ENCODE results near the gene ENPP4.
"Not testable (repeated sequence)": the region's sequence is repeated elsewhere in the genome, so short reads cannot be mapped to it uniquely, and the experiment has no call there.

Gene ENPP4

DNA sequence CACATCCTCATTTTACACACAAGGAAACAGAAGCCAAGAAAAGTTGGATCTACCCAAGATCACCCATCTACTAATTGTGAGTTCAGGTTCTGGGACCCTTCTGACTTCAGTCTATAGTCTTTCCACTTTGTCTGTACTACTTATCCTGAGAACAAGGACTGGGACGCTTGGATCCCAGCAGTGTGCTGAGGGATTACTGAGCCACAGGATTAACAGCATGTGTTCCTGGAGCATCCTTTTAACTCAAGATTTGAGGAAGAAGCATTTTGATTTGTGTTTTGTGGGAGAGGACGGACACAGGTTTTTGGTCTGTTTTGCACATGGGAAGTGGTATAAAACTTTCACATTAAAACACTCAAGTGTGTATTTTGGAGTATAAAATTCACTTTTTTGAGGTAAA lies 4.4 kb downstream of the ENPP4 start:
- DNase-seq: no peak

DNA sequence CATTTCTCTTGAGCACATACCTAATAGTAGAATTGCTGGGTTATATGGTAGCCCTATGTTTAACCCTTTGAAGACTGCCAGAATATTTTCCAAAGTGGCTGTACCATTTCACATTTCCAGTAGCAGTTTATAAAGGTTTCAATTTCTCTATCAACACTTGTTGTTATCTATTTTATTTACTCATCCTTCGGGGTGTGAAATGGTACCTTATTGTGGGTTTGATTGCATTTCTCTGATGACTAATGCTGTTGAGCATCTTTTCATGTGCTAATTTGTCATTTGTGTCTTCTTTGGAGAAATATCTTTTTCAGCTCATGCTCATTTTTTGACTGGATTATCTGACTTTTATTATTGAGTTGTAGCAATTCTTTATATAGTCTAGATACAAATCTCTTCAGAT lies 5.4 kb downstream of the ENPP4 start:
- DNase-seq: no peak

DNA sequence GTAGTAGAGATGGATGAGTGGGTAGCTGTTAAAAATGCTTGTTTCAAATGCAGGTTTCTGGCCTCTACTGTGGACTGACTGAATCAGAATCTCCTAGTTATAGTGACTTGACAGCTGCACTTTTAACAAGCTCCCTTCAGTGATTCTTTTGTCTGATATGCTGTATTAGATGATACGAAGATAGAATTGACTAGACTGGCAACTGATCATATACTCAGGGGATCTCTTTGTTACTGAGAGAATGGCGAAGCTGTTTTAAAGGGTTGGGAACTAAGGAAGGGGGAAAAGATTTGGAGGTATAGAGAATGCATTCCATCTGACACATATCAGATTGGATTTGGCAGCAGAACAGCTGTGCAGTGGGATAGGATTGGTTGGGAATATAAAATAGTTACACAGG lies 7.0 kb downstream of the ENPP4 start:
- no peak for DNase-seq

- DNase-seq: no peak
These were observed 7.6 kb downstream of the ENPP4 start for GRCh38 chr6:46137387-46137786.

DNA sequence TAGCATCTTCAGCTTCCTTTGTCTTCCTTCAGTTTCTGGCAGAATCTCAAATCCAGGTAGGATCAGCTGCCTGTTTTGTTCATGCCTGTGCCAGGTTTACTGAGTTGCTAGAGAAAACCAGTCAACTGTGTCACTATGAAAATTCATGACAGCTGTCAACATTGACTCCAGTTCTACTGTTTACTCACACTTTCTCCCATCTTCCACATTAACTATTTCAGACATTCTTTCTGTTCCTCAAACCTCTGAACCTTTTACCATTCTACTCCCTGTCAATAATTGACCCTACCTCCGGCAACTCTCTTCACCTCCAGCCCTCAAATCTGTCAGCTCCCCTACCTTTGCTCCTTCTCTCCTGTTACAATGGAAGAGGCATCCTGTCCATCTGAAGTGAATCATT lies 8.5 kb downstream of the ENPP4 start:
- DNase-seq: no peak

DNA sequence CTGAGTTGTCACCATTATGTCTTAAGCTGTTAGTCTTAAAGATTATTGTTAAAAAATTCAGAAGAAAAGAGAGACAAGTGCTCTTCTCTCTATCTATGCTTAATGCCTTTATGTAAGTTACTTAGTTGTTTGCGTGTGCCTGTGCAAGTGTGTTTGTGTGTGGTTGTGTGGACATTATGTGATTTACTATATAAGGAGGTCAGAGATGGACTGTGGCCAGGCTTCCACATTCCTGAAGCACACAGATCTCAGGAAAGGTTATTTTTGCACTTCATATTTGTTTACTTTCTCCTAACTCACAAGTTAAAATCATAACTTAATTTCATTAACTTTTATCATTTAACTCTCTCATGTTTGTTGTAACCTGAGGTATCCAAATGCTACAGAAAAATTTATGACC lies 14.5 kb downstream of the ENPP4 start:
- no peak for DNase-seq

DNA sequence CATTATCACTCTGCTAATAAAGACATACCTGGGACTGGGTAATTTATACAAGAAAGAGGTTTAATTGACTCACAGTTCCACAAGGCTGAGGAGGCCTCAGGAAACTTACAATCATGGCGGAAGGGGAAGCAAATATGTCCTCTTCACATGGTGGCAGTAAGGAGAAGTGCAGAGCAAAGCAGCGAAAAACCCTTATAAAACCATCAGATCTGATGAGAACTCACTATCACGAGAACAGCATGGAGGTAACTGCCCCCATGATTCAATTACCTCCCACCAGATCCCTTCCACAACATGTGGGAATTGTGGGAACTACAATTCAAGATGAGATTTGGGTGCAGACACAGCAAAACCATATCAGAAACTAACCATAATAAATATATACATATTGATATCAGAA lies 19.3 kb downstream of the ENPP4 start:
- DNase-seq: not testable (repeated sequence)

GRCh38 chr6:46156701-46157100 lies 26.9 kb downstream of the ENPP4 start:
- no peak for DNase-seq

- no peak for DNase-seq
These were observed 29.4 kb downstream of the ENPP4 start for GRCh38 chr6:46159229-46159628.

DNA sequence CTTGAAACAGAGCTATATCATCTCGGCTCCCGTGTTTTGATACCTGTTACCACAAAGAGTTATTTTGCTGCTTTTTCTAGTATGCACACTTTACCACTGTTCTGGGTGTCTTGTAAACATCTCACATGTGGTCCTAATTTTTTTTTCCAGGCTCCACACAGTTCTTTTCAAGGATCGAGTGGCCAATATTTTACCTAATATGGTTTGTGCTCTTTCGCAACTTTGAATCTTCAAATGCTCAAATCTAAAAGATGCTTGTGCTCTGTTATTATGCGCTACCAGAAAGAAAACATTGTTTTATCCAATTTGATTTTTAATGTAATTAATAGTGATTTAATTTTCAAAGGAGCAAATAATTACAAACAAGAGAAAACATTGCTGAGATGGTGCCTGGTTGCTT lies 30.3 kb downstream of the ENPP4 start:
- no peak for DNase-seq

DNA sequence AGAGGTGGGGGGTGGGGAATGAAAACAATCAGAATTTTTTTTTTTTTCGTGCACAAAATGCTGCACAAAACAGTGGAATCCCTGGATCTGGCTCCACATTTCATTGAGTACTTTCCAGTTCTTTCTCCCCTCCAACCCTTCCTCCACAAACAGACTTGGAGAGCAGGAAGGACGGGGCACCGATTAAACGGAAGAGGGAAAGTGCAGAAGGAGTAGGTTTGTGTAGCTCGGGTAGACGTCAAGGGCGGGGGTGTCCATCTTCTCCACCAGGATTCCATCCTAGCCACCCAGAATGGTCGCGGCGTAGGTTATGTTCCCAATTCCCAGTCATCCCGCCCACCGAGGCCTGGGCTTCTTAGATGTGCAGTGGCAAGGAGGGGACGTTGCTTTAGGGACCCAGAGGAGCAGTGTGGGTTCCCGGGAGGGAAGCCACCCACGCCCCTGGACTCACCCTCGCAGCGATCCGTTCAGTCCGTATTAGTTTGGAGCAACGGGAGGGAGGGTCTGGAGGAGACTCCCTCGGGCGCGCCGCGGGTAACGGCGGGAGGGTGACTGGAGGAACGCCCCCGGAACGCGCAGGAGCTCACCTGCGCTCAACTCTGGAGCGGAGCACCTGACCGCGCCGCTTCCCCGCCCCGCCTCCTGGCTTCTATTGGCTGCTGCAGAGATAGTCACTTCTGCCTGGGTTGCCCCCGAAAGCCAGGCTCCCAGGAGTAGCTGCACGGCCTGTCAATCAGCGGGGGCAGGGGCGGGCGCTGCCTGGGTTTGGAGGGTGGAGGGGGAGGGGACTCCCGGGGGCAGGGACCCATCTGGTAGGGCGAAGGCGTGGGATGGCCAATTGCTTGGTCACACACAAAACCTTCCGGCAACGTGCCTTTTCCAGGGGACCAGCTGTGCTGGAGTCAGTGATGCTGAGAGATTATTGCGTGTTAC lies 40.8 kb downstream of the ENPP4 start, which contains the start of gene ENPP5:
Gene ENPP5 (minus strand): TSS at position 624 of the 933 bp plus-strand sequence. CDS start 2,718 bp downstream, outside the sequence.
- peak; percentile 72 for DNase-seq

DNA sequence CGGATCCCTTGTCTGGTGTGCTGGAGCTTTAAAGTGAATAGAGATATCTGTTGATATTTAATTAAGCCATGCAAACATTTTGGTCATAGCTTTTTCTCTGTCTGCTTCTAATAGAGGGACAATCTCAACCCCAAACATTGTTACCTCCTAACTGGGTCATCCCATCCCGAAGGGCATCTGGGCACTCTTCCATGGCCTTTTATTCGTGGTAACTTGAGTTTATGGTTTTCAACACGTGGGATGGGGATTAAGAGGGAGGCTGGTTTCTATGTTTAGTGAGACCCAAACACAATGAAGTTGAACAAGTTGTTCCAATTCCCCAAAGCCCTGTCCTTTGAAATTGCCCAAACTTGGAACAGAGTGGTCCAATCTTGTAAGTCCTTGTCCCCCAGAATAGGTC lies 42.4 kb downstream of the ENPP4 start:
- no peak for DNase-seq

- DNase-seq: no peak
These were observed 45.1 kb downstream of the ENPP4 start for GRCh38 chr6:46174904-46175303.

GRCh38 chr6:46175446-46175845 lies 45.7 kb downstream of the ENPP4 start:
- no peak for DNase-seq

DNA sequence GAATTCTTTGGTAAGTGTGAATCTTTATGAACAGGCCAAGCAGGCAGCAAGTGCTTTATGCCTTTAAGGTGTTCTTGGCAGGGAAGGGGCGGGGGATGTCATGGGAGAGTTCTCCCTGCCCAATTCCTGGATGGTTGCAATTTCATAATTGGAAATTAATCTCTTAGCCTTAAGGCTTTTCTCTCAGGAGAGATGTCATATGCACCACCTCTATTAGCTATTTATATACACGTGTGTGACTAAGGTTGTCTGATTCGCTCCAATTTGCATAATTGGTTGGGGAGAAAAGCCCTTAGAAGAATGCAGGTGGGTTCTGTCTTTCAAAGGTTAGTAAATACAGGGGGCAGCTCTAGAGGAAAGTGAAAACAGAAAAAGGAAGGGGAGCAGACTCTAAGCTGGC lies 46.2 kb downstream of the ENPP4 start:
- DNase-seq: no peak

DNA sequence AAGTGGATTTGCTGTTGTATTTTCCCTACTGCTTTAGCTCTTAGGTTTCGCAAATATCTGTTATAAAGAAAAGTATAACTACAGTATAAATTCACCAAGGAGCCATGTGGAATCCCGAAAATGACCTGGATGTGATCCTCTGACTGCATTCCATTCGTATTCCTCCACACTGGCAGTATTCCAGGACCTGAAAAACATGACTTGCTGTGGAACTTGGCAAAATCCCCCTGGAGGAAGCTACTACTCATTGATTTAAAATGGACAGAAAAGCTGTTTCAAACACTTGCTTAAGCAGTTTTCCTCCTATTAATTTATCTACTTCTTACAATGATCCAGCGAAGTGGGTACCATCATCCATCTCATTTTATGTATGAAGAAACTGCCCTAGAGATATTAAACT lies 54.3 kb downstream of the ENPP4 start:
- no peak for DNase-seq

- no peak for DNase-seq
These were observed 56.8 kb downstream of the ENPP4 start for GRCh38 chr6:46186583-46186982.

DNA sequence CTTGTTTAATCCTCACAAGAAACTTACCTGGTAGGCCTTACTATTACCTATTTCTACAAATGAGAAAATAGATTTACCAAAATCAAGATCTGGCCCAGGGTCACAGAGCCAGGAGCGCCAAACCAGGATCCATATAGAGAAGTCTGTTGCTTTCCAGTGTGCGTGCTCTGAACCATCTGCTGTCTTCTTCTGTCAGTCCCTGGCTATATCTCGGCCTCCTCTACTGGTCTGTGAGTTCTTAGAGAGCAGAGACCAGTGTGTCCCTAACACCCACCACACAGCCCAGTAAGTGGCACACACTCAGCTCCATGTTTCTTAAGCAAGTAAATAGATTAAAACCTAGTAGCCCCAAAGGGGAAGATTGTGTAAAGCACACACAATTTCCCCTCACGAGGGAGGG lies 59.9 kb downstream of the ENPP4 start:
- DNase-seq: no peak

GRCh38 chr6:46190889-46191288 lies 61.1 kb downstream of the ENPP4 start:
- DNase-seq: no peak

DNA sequence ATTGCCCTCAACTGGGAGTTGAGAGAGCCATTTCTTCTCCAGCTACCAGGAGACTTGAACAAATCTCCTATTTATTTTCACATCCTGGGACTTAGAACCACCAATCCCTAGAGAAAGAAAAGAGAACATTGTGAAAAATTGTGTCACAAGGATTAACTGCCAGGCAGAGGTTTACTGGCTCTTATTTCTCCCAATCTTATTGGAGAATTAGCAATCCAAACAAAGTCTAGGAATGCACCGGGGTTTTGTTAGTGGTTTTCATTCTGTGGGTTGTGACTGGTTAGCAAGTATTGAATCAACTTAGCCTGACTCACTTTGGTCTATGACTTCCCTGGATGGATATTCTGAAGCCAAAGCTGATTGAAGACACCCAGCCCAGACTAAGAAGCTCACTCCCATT lies 62.2 kb downstream of the ENPP4 start:
- no peak for DNase-seq
